RCC 7860 (cell line): Measurements from ENCODE around the gene GHDC.
"Not testable (repeated sequence)": the region's sequence is repeated elsewhere in the genome, so short reads cannot be mapped to it uniquely, and the experiment has no call there.

ENCODE experiments used
- DNase-seq: peaks from one replicate; pipeline ENCODE4 v3.0.0-alpha.2; 2015; ENCODE audit warnings: low spot score
- FAIRE-seq: peaks from 2 replicates; lab custom pipeline; 2012; peaks lifted over from hg19 to GRCh38; lab: Jason Lieb, UNC

The GHDC gene

GRCh38 chr17:42193969-42194899 is at the start of gene GHDC:
Gene GHDC, minus strand, starts transcription at chr17:42194494. Its CDS starts 913 bp downstream, at chr17:42193581.
- FAIRE-seq (peak; percentile 22), DNase-seq (peak; percentile 60)

GRCh38 chr17:42243493-42243982 is 49.2 kb upstream of the GHDC start:
- DNase-seq (no peak), FAIRE-seq (no peak)

- FAIRE-seq (no peak), DNase-seq (no peak)
Measured at GRCh38 chr17:42241871-42242270, 47.6 kb upstream of the GHDC start.

- FAIRE-seq, DNase-seq: not testable (repeated sequence)
Measured at GRCh38 chr17:42240863-42241262, 46.6 kb upstream of the GHDC start.

- FAIRE-seq = no peak
- DNase-seq = no peak
Measured at GRCh38 chr17:42240201-42240600, 45.9 kb upstream of the GHDC start.

GRCh38 chr17:42239576-42239975 is 45.3 kb upstream of the GHDC start:
- FAIRE-seq, DNase-seq: not testable (repeated sequence)

GRCh38 chr17:42236760-42237159 is 42.5 kb upstream of the GHDC start:
- FAIRE-seq = no peak
- no peak for DNase-seq

GRCh38 chr17:42233994-42234393 is 39.7 kb upstream of the GHDC start:
- FAIRE-seq (no peak), DNase-seq (no peak)

- FAIRE-seq = no peak
Measured at GRCh38 chr17:42233156-42233555, 38.9 kb upstream of the GHDC start.

GRCh38 chr17:42230225-42230624 is 35.9 kb upstream of the GHDC start:
- DNase-seq = no peak
- FAIRE-seq = no peak

More at GRCh38 chr17:42233156-42233555, 38.9 kb upstream of the GHDC start:
- no peak for DNase-seq

- FAIRE-seq (no peak), DNase-seq (no peak)
Measured at GRCh38 chr17:42227849-42228700, 33.8 kb upstream of the GHDC start.

GRCh38 chr17:42225646-42226045 is 31.4 kb upstream of the GHDC start:
- DNase-seq = no peak
- FAIRE-seq = no peak

GRCh38 chr17:42224651-42225050 is 30.4 kb upstream of the GHDC start:
- DNase-seq = no peak
- FAIRE-seq = no peak

GRCh38 chr17:42221886-42222745 is 27.8 kb upstream of the GHDC start:
- DNase-seq (peak; percentile 38), FAIRE-seq (no peak)

- not testable (repeated sequence) for DNase-seq, FAIRE-seq
Measured at GRCh38 chr17:42219280-42219679, 25.0 kb upstream of the GHDC start.

GRCh38 chr17:42214156-42214555 is 19.9 kb upstream of the GHDC start:
- no peak for DNase-seq
- no peak for FAIRE-seq

GRCh38 chr17:42212382-42212781 is 18.1 kb upstream of the GHDC start:
- FAIRE-seq = no peak
- DNase-seq = no peak

- FAIRE-seq, DNase-seq: not testable (repeated sequence)
Measured at GRCh38 chr17:42211921-42212341, 17.6 kb upstream of the GHDC start.

GRCh38 chr17:42210046-42210445 is 15.8 kb upstream of the GHDC start:
- no peak for DNase-seq
- no peak for FAIRE-seq

GRCh38 chr17:42206153-42206612 is 11.9 kb upstream of the GHDC start:
- FAIRE-seq = not testable (repeated sequence)

More at GRCh38 chr17:42206153-42206612, 11.9 kb upstream of the GHDC start:
- not testable (repeated sequence) for DNase-seq
